ENCODE measurements around the gene TRMT112. TPM values are rescaled to one million over a fixed set of nuclear protein-coding genes. Genes with fewer than 3 reads are reported as not detected.

Gene TRMT112
- total and polyA plus RNA-seq, 10 of the 15 experiments (the other 5 are each of a cell fraction or from before 2014, with no cell fraction given), result 212 to 455 (median 308) TPM

GRCh38 chr11:64289002-64289564 lies 28.3 kb downstream of the TRMT112 start:
- ATAC-seq, result no peak
- no TSS peak for BruUV-seq (replicated peaks)
- no peak for FAIRE-seq
- 71% methylated on average over 13 of the region's 13 CpGs for WGBS (ENCODE audit: insufficient coverage, insufficient replicate concordance, low lambda C conversion rate, missing lambda C conversion rate)
- CTCF ChIA-PET, result interaction anchor here (1.3 to 2.3 kb wide), 3 partner anchors 12 to 85 kb away, joined by 4 to 9 read pairs (median 7); partner anchors contain the start of gene CATSPERZ
- SMC1A ChIA-PET (ENCODE audit: uncharacterized antibody, unreplicated experiment), result no interaction called here
- Histone ChIP-seq H3K9ac (ENCODE audit: control insufficient read depth, insufficient read depth, low read length) (no peak overlapping the region), H3K4me3 (no peak overlapping the region), H2AFZ (ENCODE audit: control insufficient read depth, low read depth, low read length) (no peak overlapping the region), H3K4me1 (ENCODE audit: control insufficient read depth, insufficient read depth, low read length) (peaks cover 7% of the 10 kb centered on the region), H3K27ac (ENCODE audit: control insufficient read depth, insufficient read depth) (no peak overlapping the region), H3K79me2 (ENCODE audit: control insufficient read depth, insufficient read depth, low read length) (peaks cover 9% of the 10 kb centered on the region), H3K36me3 (ENCODE audit: control insufficient read depth in 2 of 2, insufficient read depth in 2 of 2, low read length in 1 of 2) (peaks cover 0 to 2% of the 10 kb centered on the region in 2 experiments; a peak in 2 of 4 replicates), H3K9me3 (replicated peaks; ENCODE audit: control insufficient read depth, insufficient read depth, low read length) (no peaks in the 10 kb centered on the region), H3K4me2 (ENCODE audit: control insufficient read depth, insufficient read depth) (no peak overlapping the region), H4K20me1 (ENCODE audit: control insufficient read depth, insufficient read depth) (no peaks in the 10 kb centered on the region; the same call in 1 of the 2 replicates), H3K27me3 (replicated peaks in 1 of 2; ENCODE audit: control insufficient read depth in 2 of 2, insufficient read depth in 2 of 2, low read length in 1 of 2) (peaks cover 3 to 10% of the 10 kb centered on the region in 2 experiments)
- RAD21 ChIA-PET (ENCODE audit: unreplicated experiment), result no interaction called here
- no peak for TF ChIP-seq JUND (IDR thresholded peaks at IDR 0.05; ENCODE audit: low read depth, low read length)
- no peak for TF ChIP-seq USF1 (IDR thresholded peaks at IDR 0.05; ENCODE audit: borderline replicate concordance, extremely low read length, insufficient read depth, low read depth, low read length)
- TF ChIP-seq ZNF274 (IDR thresholded peaks at IDR 0.05; ENCODE audit: insufficient read depth, insufficient read length), result no peak
- no peak for TF ChIP-seq BHLHE40 (IDR thresholded peaks at IDR 0.05; ENCODE audit: borderline replicate concordance in 1 of 2, low read depth in 2 of 2, low read length in 1 of 2)
- no peak for TF ChIP-seq ESRRA (IDR thresholded peaks at IDR 0.05; ENCODE audit: low read length)
- no peak for TF ChIP-seq ELK1 (IDR thresholded peaks at IDR 0.05; ENCODE audit: low read depth, low read length)
- TF ChIP-seq IKZF2 (IDR thresholded peaks at IDR 0.05), result no peak
- no peak for TF ChIP-seq BCL11A (IDR thresholded peaks at IDR 0.05; ENCODE audit: low read depth, low read length)
- TF ChIP-seq DPF2 (IDR thresholded peaks at IDR 0.05), result no peak
- no peak for TF ChIP-seq KDM1A (IDR thresholded peaks at IDR 0.05; ENCODE audit: borderline replicate concordance)
- TF ChIP-seq WRNIP1 (IDR thresholded peaks at IDR 0.05; ENCODE audit: borderline replicate concordance, low read depth, low read length), result no peak
- TF ChIP-seq NR2C2 (IDR thresholded peaks at IDR 0.05; ENCODE audit: borderline replicate concordance, control insufficient read depth, insufficient read length, low read depth), result no peak
- no peak for TF ChIP-seq IKZF1 (conservative IDR thresholded peaks at IDR 0.05)
- no peak for TF ChIP-seq SMC3 (IDR thresholded peaks at IDR 0.05; ENCODE audit: borderline replicate concordance, low read length)
- no peak for TF ChIP-seq ZZZ3 (IDR thresholded peaks at IDR 0.05; ENCODE audit: control insufficient read depth, insufficient read length, low read depth)
- TF ChIP-seq MAX (IDR thresholded peaks at IDR 0.05; ENCODE audit: low read depth, low read length), result no peak
- intact Hi-C loops (cut with micrococcal nuclease; ENCODE audit: unreplicated experiment) (no loop called here), in situ Hi-C loops (cut with MboI) (no loop called here)
- DNase-seq (ENCODE audit: low read depth, low spot score), result no peak
- POLR2A ChIA-PET, result interaction anchor here (1.2 kb wide), 1 partner anchor 19 kb away, joined by 3 read pairs; no protein-coding TSS in a partner anchor

Measured in GM12878 (cell line).